ENCODE data around the gene GLYAT.

DNA sequence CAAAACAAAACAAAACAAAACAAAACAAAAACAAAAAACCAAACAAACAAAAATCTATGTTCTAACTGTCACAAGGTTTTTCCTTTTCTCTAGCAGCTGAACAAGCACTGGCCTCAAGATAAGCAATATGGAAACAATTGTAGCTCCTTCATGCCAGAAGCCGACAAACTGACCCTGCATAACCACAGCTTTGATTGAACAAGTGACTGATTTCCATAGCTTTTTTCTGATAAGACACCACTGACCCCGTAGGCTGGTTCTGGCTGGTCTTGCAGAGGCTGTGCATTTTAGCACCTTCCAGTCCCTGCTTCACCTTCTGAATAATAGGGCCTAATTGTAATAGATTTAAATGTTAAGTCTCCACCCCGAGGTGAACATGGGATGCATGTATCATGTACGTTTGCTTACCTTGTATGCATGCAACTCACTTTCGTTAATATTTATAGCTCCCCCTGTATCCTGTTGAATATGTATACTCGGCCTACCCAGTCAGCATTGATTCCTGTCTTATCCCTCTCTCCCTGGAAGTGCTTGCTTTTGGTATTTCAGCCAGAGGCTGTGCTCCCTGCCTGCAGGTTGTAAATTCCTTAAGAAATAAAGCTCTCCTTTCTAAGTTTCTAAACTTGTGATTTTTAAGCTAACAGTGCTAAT lies 59.6 kb downstream of the GLYAT start:
- TF ChIP-seq POLR2AphosphoS5 (IDR thresholded peaks at IDR 0.05): no peak
- TF ChIP-seq, protein P1, sequence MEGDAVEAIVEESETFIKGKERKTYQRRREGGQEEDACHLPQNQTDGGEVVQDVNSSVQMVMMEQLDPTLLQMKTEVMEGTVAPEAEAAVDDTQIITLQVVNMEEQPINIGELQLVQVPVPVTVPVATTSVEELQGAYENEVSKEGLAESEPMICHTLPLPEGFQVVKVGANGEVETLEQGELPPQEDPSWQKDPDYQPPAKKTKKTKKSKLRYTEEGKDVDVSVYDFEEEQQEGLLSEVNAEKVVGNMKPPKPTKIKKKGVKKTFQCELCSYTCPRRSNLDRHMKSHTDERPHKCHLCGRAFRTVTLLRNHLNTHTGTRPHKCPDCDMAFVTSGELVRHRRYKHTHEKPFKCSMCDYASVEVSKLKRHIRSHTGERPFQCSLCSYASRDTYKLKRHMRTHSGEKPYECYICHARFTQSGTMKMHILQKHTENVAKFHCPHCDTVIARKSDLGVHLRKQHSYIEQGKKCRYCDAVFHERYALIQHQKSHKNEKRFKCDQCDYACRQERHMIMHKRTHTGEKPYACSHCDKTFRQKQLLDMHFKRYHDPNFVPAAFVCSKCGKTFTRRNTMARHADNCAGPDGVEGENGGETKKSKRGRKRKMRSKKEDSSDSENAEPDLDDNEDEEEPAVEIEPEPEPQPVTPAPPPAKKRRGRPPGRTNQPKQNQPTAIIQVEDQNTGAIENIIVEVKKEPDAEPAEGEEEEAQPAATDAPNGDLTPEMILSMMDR (IDR thresholded peaks at IDR 0.05): no peak
